ENCODE measurements around the gene ADH5. TPM values are rescaled to one million over a fixed set of nuclear protein-coding genes. Genes with fewer than 3 reads are reported as not detected.

The ADH5 gene
- total RNA-seq, 4 donors from 2014 or later: 24.8 to 183 (median 110) TPM

GRCh38 chr4:99079625-99080295 is 8.8 kb downstream of the ADH5 start:
- intact Hi-C loops (cut with DNase I): no loop called here

GRCh38 chr4:99078931-99079624 is 9.5 kb downstream of the ADH5 start:
- no peak overlapping the region for H3K4me3 ChIP-seq
- no peaks in the 10 kb centered on the region for H3K27me3 ChIP-seq
- no peak overlapping the region for H3K27ac ChIP-seq
- no peaks in the 10 kb centered on the region for H3K9me3 ChIP-seq
- peaks cover 0 to 23% (median 4%) of the 10 kb centered on the region in 3 donors for H3K4me1 ChIP-seq
- intact Hi-C loops (cut with DNase I): no loop called here
- WGBS, 2 donors: 56 to 68% methylated on average over 5 of the region's 5 CpGs
- no peak for DNase-seq
- TF ChIP-seq CTCF (IDR thresholded peaks at IDR 0.05) (no peak), POLR2A (IDR thresholded peaks at IDR 0.05) (no peak)
- peaks cover 0 to 100% (median 46%) of the 10 kb centered on the region in 3 donors for H3K36me3 ChIP-seq

More at GRCh38 chr4:99079625-99080295, 8.8 kb downstream of the ADH5 start:
- DNase-seq: no peak
- peak overlapping the region in 1 of 4 donors; percentile 10 for H3K27ac ChIP-seq
- H3K4me3 ChIP-seq: no peak overlapping the region
- peaks cover 0 to 27% (median 4%) of the 10 kb centered on the region in 3 donors for H3K4me1 ChIP-seq
- TF ChIP-seq CTCF (IDR thresholded peaks at IDR 0.05) (no peak), POLR2A (IDR thresholded peaks at IDR 0.05) (no peak)
- H3K27me3 ChIP-seq: no peaks in the 10 kb centered on the region
- H3K36me3 ChIP-seq: peaks cover 6 to 100% (median 50%) of the 10 kb centered on the region in 3 donors
- 66 to 70% methylated on average over 5 of the region's 5 CpGs for WGBS, 2 donors
- H3K9me3 ChIP-seq: no peaks in the 10 kb centered on the region

- intact Hi-C loops (cut with DNase I): no loop called here
- DNase-seq: no peak
- Histone ChIP-seq H3K4me1 (peaks cover 0 to 17% (median 0%) of the 10 kb centered on the region in 3 donors), H3K27ac (no peak overlapping the region), H3K9me3 (no peaks in the 10 kb centered on the region), H3K4me3 (no peak overlapping the region), H3K27me3 (no peaks in the 10 kb centered on the region), H3K36me3 (peaks cover 0 to 100% (median 42%) of the 10 kb centered on the region in 3 donors)
- no peak for TF ChIP-seq CTCF (IDR thresholded peaks at IDR 0.05)
- no peak for TF ChIP-seq POLR2A (IDR thresholded peaks at IDR 0.05)
- 71 to 92% methylated on average over 5 of the region's 5 CpGs for WGBS, 2 donors
Measured at GRCh38 chr4:99078336-99078735, 10.3 kb downstream of the ADH5 start.

- Histone ChIP-seq H3K27ac (no peak overlapping the region), H3K9me3 (no peaks in the 10 kb centered on the region), H3K36me3 (peaks cover 0 to 100% (median 36%) of the 10 kb centered on the region in 3 donors), H3K27me3 (no peaks in the 10 kb centered on the region), H3K4me3 (no peak overlapping the region), H3K4me1 (peaks cover 0 to 6% (median 0%) of the 10 kb centered on the region in 3 donors)
- 77 to 88% methylated on average over 4 of the region's 4 CpGs for WGBS, 2 donors
- intact Hi-C loops (cut with DNase I): no loop called here
- TF ChIP-seq POLR2A (IDR thresholded peaks at IDR 0.05) (no peak), CTCF (IDR thresholded peaks at IDR 0.05) (no peak)
- no peak for DNase-seq
Measured at GRCh38 chr4:99077177-99077576, 11.4 kb downstream of the ADH5 start.

GRCh38 chr4:99076292-99076976 is 12.2 kb downstream of the ADH5 start:
- no peak overlapping the region for H3K4me3 ChIP-seq
- WGBS, 2 donors: 84 to 98% methylated on average over 4 to 5 of the region's 5 CpGs

More at GRCh38 chr4:99076292-99076976, 12.2 kb downstream of the ADH5 start:
- intact Hi-C loops (cut with DNase I): no loop called here
- Histone ChIP-seq H3K9me3 (no peaks in the 10 kb centered on the region), H3K36me3 (peaks cover 0 to 100% (median 30%) of the 10 kb centered on the region in 3 donors), H3K4me1 (no peaks in the 10 kb centered on the region), H3K27me3 (no peaks in the 10 kb centered on the region), H3K27ac (no peak overlapping the region)
- no peak for TF ChIP-seq POLR2A (IDR thresholded peaks at IDR 0.05)
- TF ChIP-seq CTCF (IDR thresholded peaks at IDR 0.05): no peak
- no peak for DNase-seq
